Body of pancreas (tissue), 4 donors: ENCODE results near the gene TDRD9. TPM values are rescaled to one million over a fixed set of nuclear protein-coding genes. Genes with fewer than 3 reads are reported as not detected.

ENCODE experiments used
- ATAC-seq: fragments of 150-250 bp; one replicate; pipeline ENCODE4 v1.9.1; 2016
- DNase-seq, 4 donors: peaks; one replicate each; pipeline ENCODE4 v3.0.0-alpha.2; 2019
- H3K27ac ChIP-seq, 4 donors: fragments of 200-600 bp; sonication (generic); 1 replicate in 3 of 4; 2 replicates in 1 of 4; pipeline versions ENCODE4 v1.5.1 to v1.6.1; 2016 to 2019; ENCODE audit warnings: mild to moderate bottlenecking in 1 of 4, mixed read lengths in 1 of 4, moderate library complexity in 1 of 4
- H3K27me3 ChIP-seq, 2 donors: fragments of 200-600 bp; sonication (generic); one replicate each; pipeline ENCODE4 v1.6.0; 2016; ENCODE audit warnings: mild to moderate bottlenecking in 1 of 2
- H3K36me3 ChIP-seq, 2 donors: fragments of 200-600 bp; sonication (generic); replicated peaks in 1 of 2; 2 replicates each; pipeline ENCODE4 v1.5.1; 2016; ENCODE audit warnings: low read depth in 2 of 2; ENCODE audit not compliant: insufficient read depth in 1 of 2
- H3K4me1 ChIP-seq: fragments of 200-600 bp; sonication (generic); one replicate; pipeline ENCODE4 v1.6.0; 2016
- H3K4me3 ChIP-seq, 2 donors: fragments of 200-600 bp; sonication (generic); 1 replicate in 1 of 2; 2 replicates in 1 of 2; pipeline ENCODE4 v1.5.1; 2016 to 2019
- H3K9me3 ChIP-seq, 3 donors: fragments of 200-600 bp; sonication (generic); 1 replicate in 2 of 3; 2 replicates in 1 of 3; pipeline ENCODE4 v1.5.1; 2016
- POLR2A ChIP-seq, 3 donors: fragments of 450-650 bp; IDR thresholded peaks; one replicate each; pipeline ENCODE4 v1.6.1; 2016; ENCODE audit warnings: antibody characterized with exemption in 3 of 3, mild to moderate bottlenecking in 2 of 3
- WGBS, 2 donors: methylation state at CpG; one replicate each; pipeline ENCODE4 v1.1.5; 2017; 5-methylcytosine and 5-hydroxymethylcytosine counted together
- intact Hi-C: fragments of 100-400 bp; cut with DNase I; formaldehyde crosslinking; loops from one replicate; pipeline ENCODE4 v1.15.1; 2023
- total RNA-seq, 2 donors: library from RNA; depleted of rRNA; stranded (reverse); fragments of >200 nt; gene quantifications; one replicate each; pipeline ENCODE4 v1.1.0, GENCODE V29; 2016
- TF ChIP-seq, protein P1 (sequence below), 7 experiments: fragments of 450-650 bp in 4 of 7; fragments of 200-600 bp in 3 of 7; sonication (generic) in 3 of 7; IDR thresholded peaks; one replicate each; pipeline ENCODE4 v1.5.1; 2016 to 2019; ENCODE audit warnings: antibody characterized with exemption in 7 of 7

Gene TDRD9
- total RNA-seq, 2 donors from 2014 or later: 2.0 to 4.7 TPM

GRCh38 chr14:104041430-104042104 lies 113.3 kb downstream of the TDRD9 start:
- TF ChIP-seq POLR2A (IDR thresholded peaks at IDR 0.05): no peak
- TF ChIP-seq, protein P1, sequence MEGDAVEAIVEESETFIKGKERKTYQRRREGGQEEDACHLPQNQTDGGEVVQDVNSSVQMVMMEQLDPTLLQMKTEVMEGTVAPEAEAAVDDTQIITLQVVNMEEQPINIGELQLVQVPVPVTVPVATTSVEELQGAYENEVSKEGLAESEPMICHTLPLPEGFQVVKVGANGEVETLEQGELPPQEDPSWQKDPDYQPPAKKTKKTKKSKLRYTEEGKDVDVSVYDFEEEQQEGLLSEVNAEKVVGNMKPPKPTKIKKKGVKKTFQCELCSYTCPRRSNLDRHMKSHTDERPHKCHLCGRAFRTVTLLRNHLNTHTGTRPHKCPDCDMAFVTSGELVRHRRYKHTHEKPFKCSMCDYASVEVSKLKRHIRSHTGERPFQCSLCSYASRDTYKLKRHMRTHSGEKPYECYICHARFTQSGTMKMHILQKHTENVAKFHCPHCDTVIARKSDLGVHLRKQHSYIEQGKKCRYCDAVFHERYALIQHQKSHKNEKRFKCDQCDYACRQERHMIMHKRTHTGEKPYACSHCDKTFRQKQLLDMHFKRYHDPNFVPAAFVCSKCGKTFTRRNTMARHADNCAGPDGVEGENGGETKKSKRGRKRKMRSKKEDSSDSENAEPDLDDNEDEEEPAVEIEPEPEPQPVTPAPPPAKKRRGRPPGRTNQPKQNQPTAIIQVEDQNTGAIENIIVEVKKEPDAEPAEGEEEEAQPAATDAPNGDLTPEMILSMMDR (IDR thresholded peaks at IDR 0.05): no peak
- H3K27me3 ChIP-seq: peaks cover 0 to 7% of the 10 kb centered on the region in 2 donors
- DNase-seq (no peak), ATAC-seq (no peak)
- no peak overlapping the region for H3K4me3 ChIP-seq
- no peak overlapping the region for H3K27ac ChIP-seq
- H3K36me3 ChIP-seq: no peaks in the 10 kb centered on the region
- WGBS, 2 donors: 83% methylated on average over 6 of the region's 6 CpGs
- H3K9me3 ChIP-seq: no peaks in the 10 kb centered on the region
- no peaks in the 10 kb centered on the region for H3K4me1 ChIP-seq
- intact Hi-C loops: no loop called here

DNA sequence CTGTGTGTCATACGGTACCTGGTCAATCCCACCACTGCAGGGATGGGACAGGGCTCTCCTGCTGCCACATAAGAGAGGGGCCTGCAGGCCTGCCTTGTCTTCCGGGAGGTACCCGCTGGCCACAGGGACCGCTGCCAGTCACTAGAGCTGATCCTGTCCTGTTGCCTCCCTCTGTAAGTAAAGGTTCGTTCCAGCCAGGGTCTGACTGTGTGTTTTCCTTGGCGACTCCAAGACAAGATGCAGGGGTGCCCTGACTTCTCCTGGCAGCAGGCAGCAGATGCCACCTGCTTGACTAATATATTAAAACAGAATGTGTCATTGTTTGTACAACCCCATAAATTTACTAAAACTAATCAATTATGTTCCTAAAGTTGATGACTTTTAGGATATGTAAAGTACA lies 115.8 kb downstream of the TDRD9 start:
- no peak for TF ChIP-seq POLR2A (IDR thresholded peaks at IDR 0.05)
- TF ChIP-seq, protein P1 (IDR thresholded peaks at IDR 0.05): no peak
- 96 to 100% methylated on average over 1 to 6 of the region's 6 CpGs for WGBS, 2 donors
- H3K27ac ChIP-seq: no peak overlapping the region
- ATAC-seq: no peak
- intact Hi-C loops: no loop called here
- no peaks in the 10 kb centered on the region for H3K4me1 ChIP-seq
- H3K4me3 ChIP-seq: no peak overlapping the region
- peaks cover 0 to 7% of the 10 kb centered on the region in 2 donors for H3K27me3 ChIP-seq
- no peak for DNase-seq
- no peaks in the 10 kb centered on the region for H3K9me3 ChIP-seq
- no peaks in the 10 kb centered on the region for H3K36me3 ChIP-seq

GRCh38 chr14:104047761-104048160 lies 119.5 kb downstream of the TDRD9 start:
- intact Hi-C loops: no loop called here
- Histone ChIP-seq H3K9me3 (no peaks in the 10 kb centered on the region), H3K36me3 (no peaks in the 10 kb centered on the region), H3K27me3 (no peaks in the 10 kb centered on the region), H3K4me1 (no peaks in the 10 kb centered on the region), H3K4me3 (no peak overlapping the region), H3K27ac (no peak overlapping the region)
- WGBS, 2 donors: 95 to 97% methylated on average over 3 of the region's 3 CpGs
- DNase-seq (no peak), ATAC-seq (no peak)
- TF ChIP-seq, protein P1 (IDR thresholded peaks at IDR 0.05): no peak
- TF ChIP-seq POLR2A (IDR thresholded peaks at IDR 0.05): no peak

GRCh38 chr14:104048758-104049507 lies 120.7 kb downstream of the TDRD9 start:
- Histone ChIP-seq H3K36me3 (no peaks in the 10 kb centered on the region), H3K4me3 (no peak overlapping the region), H3K9me3 (no peaks in the 10 kb centered on the region), H3K4me1 (no peaks in the 10 kb centered on the region), H3K27me3 (no peaks in the 10 kb centered on the region), H3K27ac (no peak overlapping the region)
- WGBS, 2 donors: 87 to 96% methylated on average over 2 of the region's 2 CpGs
- ATAC-seq (peak; percentile 52), DNase-seq (peak in 1 of 4 donors; percentile 19)
- intact Hi-C loops: no loop called here
- no peak for TF ChIP-seq POLR2A (IDR thresholded peaks at IDR 0.05)
- TF ChIP-seq, protein P1 (IDR thresholded peaks at IDR 0.05): no peak
